ENCODE data around the gene DYNC1H1. TPM values are rescaled to one million over a fixed set of nuclear protein-coding genes. Genes with fewer than 3 reads are reported as not detected.

Gene DYNC1H1
- total RNA-seq, 1 donor from 2014 or later = 591 TPM

DNA sequence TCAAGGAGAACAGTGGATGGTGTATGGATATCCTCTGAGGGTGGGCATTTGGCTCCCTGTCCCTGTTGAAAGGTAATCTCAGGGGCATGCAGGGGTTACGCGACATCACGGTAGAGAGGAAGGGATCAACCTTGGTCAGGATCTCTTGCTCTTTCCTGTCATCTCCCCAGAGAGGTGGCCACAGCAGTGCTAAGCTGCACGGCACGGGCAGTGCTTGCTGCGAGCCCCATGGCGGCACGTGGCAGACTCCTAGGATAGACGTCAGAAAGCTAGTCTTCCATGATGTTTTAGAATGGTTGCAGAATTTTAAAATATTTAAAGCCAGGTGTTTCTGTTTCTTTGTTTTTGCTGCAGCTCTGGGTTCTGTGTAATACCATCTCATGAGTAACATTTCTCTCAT, 41.0 kb downstream of the DYNC1H1 start:
- Mint-ChIP-seq H3K36me3 (ENCODE audit: low read depth, unreplicated experiment) (peaks cover 38% of the 10 kb centered on the region), H3K27me3 (ENCODE audit: low read depth, unreplicated experiment) (no peaks in the 10 kb centered on the region), H3K4me1 (ENCODE audit: low read depth, unreplicated experiment) (no peaks in the 10 kb centered on the region), H3K9me3 (ENCODE audit: unreplicated experiment) (no peaks in the 10 kb centered on the region), H3K4me3 (ENCODE audit: unreplicated experiment) (no peak overlapping the region), H3K27ac (ENCODE audit: unreplicated experiment) (no peak overlapping the region)
- H3K9ac ChIP-seq (ENCODE audit: low read length) = no peak overlapping the region
- no peak overlapping the region for H2AFZ ChIP-seq (ENCODE audit: low read depth, low read length)
- H3K9me3 ChIP-seq (ENCODE audit: insufficient read depth, low read depth, low read length) = no peaks in the 10 kb centered on the region
- FAIRE-seq (no peak), DNase-seq (ENCODE audit: low read depth) (no peak)
- H3K4me1 ChIP-seq (ENCODE audit: insufficient read depth, low read length) = no peaks in the 10 kb centered on the region
- H4K20me1 ChIP-seq (ENCODE audit: insufficient read depth, low read length) = peaks cover 60% of the 10 kb centered on the region
- H3K4me2 ChIP-seq (ENCODE audit: low read length) = no peak overlapping the region
- no peak overlapping the region for H3K27ac ChIP-seq (ENCODE audit: low read depth, low read length)
- H3K79me2 ChIP-seq (ENCODE audit: insufficient read depth, low read length) = peaks cover 15% of the 10 kb centered on the region
- H3K4me3 ChIP-seq (ENCODE audit: insufficient read depth, low read depth, low read length) = no peak overlapping the region
- H3K36me3 ChIP-seq (ENCODE audit: insufficient read depth, low read length) = peaks cover 78% of the 10 kb centered on the region
- H3K27me3 ChIP-seq (ENCODE audit: insufficient read depth, low read length) = no peaks in the 10 kb centered on the region
- TF ChIP-seq EZH2 (IDR thresholded peaks at IDR 0.05; ENCODE audit: insufficient read depth, low read length) = no peak
- TF ChIP-seq, protein P1, sequence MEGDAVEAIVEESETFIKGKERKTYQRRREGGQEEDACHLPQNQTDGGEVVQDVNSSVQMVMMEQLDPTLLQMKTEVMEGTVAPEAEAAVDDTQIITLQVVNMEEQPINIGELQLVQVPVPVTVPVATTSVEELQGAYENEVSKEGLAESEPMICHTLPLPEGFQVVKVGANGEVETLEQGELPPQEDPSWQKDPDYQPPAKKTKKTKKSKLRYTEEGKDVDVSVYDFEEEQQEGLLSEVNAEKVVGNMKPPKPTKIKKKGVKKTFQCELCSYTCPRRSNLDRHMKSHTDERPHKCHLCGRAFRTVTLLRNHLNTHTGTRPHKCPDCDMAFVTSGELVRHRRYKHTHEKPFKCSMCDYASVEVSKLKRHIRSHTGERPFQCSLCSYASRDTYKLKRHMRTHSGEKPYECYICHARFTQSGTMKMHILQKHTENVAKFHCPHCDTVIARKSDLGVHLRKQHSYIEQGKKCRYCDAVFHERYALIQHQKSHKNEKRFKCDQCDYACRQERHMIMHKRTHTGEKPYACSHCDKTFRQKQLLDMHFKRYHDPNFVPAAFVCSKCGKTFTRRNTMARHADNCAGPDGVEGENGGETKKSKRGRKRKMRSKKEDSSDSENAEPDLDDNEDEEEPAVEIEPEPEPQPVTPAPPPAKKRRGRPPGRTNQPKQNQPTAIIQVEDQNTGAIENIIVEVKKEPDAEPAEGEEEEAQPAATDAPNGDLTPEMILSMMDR (IDR thresholded peaks at IDR 0.05; ENCODE audit: insufficient read depth, low read depth, low read length) = no peak

DNA sequence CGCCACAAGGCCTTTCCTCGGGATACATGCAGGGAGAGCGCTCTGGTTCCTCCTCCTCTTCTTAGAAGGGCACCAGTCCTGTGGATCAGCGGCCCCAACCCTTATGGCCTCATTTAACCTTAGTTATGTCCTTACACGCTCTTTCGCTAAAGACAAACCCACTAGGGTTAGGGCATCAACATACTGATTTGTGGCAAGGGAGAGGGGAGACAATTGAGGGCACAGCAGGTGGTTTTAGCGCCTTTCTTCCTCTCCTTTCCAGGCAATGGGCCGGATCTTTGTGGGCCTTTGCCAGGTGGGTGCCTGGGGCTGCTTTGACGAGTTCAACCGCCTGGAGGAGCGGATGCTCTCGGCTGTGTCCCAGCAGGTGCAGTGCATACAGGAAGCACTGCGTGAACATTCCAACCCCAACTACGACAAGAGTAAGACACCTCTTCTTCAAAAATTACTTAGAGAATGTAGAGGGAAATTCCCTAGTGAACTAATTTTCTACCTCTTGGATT, 43.6 kb downstream of the DYNC1H1 start:
- Histone ChIP-seq H3K9ac (ENCODE audit: low read length) (no peak overlapping the region), H2AFZ (ENCODE audit: low read depth, low read length) (no peak overlapping the region), H4K20me1 (ENCODE audit: insufficient read depth, low read length) (peaks cover 63% of the 10 kb centered on the region), H3K27me3 (ENCODE audit: insufficient read depth, low read length) (no peaks in the 10 kb centered on the region), H3K27ac (ENCODE audit: low read depth, low read length) (no peak overlapping the region), H3K36me3 (ENCODE audit: insufficient read depth, low read length) (peaks cover 82% of the 10 kb centered on the region), H3K4me3 (ENCODE audit: insufficient read depth, low read depth, low read length) (no peak overlapping the region), H3K4me1 (ENCODE audit: insufficient read depth, low read length) (no peaks in the 10 kb centered on the region), H3K9me3 (ENCODE audit: insufficient read depth, low read depth, low read length) (no peaks in the 10 kb centered on the region), H3K79me2 (ENCODE audit: insufficient read depth, low read length) (peaks cover 14% of the 10 kb centered on the region), H3K4me2 (ENCODE audit: low read length) (no peak overlapping the region)
- TF ChIP-seq, protein P1 (IDR thresholded peaks at IDR 0.05; ENCODE audit: insufficient read depth, low read depth, low read length) = no peak
- Mint-ChIP-seq H3K27ac (ENCODE audit: unreplicated experiment) (no peak overlapping the region), H3K27me3 (ENCODE audit: low read depth, unreplicated experiment) (no peaks in the 10 kb centered on the region), H3K36me3 (ENCODE audit: low read depth, unreplicated experiment) (peaks cover 40% of the 10 kb centered on the region), H3K4me1 (ENCODE audit: low read depth, unreplicated experiment) (no peaks in the 10 kb centered on the region), H3K9me3 (ENCODE audit: unreplicated experiment) (no peaks in the 10 kb centered on the region), H3K4me3 (ENCODE audit: unreplicated experiment) (no peak overlapping the region)
- DNase-seq (ENCODE audit: low read depth) (no peak), FAIRE-seq (no peak)

DNA sequence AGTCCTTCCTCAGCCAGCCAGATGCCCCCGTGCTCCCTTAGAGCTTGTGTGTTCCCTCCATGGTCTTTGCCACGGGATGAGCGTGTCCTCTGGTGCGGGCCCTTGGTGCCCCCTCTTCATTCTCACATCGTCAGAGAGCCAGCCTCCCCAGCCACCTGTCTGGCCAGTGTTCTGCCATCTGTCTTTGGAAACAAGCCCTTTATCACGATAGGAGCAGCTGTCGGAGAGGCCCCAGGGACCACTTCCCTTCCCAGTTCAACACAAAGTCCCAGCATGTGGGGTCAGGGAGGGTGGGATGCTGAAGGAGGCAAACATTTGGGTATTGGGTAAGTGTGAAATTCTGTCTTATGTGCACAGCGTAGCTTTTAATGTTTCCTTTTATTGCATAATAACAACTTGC, 44.5 kb downstream of the DYNC1H1 start:
- DNase-seq (ENCODE audit: low read depth) (no peak), FAIRE-seq (no peak)
- Histone ChIP-seq H2AFZ (ENCODE audit: low read depth, low read length) (no peak overlapping the region), H3K27me3 (ENCODE audit: insufficient read depth, low read length) (no peaks in the 10 kb centered on the region), H3K4me2 (ENCODE audit: low read length) (no peak overlapping the region), H3K9ac (ENCODE audit: low read length) (no peak overlapping the region), H4K20me1 (ENCODE audit: insufficient read depth, low read length) (peaks cover 69% of the 10 kb centered on the region), H3K4me3 (ENCODE audit: insufficient read depth, low read depth, low read length) (no peak overlapping the region), H3K79me2 (ENCODE audit: insufficient read depth, low read length) (peaks cover 14% of the 10 kb centered on the region), H3K9me3 (ENCODE audit: insufficient read depth, low read depth, low read length) (no peaks in the 10 kb centered on the region), H3K36me3 (ENCODE audit: insufficient read depth, low read length) (peaks cover 85% of the 10 kb centered on the region), H3K27ac (ENCODE audit: low read depth, low read length) (no peak overlapping the region), H3K4me1 (ENCODE audit: insufficient read depth, low read length) (no peaks in the 10 kb centered on the region)
- H3K36me3 Mint-ChIP-seq (ENCODE audit: low read depth, unreplicated experiment) = peaks cover 47% of the 10 kb centered on the region
- H3K27ac Mint-ChIP-seq (ENCODE audit: unreplicated experiment) = no peak overlapping the region
- H3K9me3 Mint-ChIP-seq (ENCODE audit: unreplicated experiment) = no peaks in the 10 kb centered on the region
- peaks cover 2% of the 10 kb centered on the region for H3K4me1 Mint-ChIP-seq (ENCODE audit: low read depth, unreplicated experiment)
- TF ChIP-seq, protein P1 (IDR thresholded peaks at IDR 0.05; ENCODE audit: insufficient read depth, low read depth, low read length) = no peak
- no peak for TF ChIP-seq EZH2 (IDR thresholded peaks at IDR 0.05; ENCODE audit: insufficient read depth, low read length)
- no peak overlapping the region for H3K4me3 Mint-ChIP-seq (ENCODE audit: unreplicated experiment)
- no peaks in the 10 kb centered on the region for H3K27me3 Mint-ChIP-seq (ENCODE audit: low read depth, unreplicated experiment)

Data from astrocyte (in vitro differentiated cells and primary cell).